ENCODE results near the gene LRP4. TPM values are rescaled to one million over a fixed set of nuclear protein-coding genes. Genes with fewer than 3 reads are reported as not detected.

Gene LRP4
- total and polyA plus RNA-seq, 11 donors = 9.1 to 29.1 (median 18.6) TPM

GRCh38 chr11:46832511-46833214, 85.7 kb downstream of the LRP4 start:
- Histone ChIP-seq H3K4me3 (no peak overlapping the region), H3K36me3 (no peaks in the 10 kb centered on the region), H3K9me3 (no peaks in the 10 kb centered on the region), H3K27me3 (no peaks in the 10 kb centered on the region), H3K27ac (no peak overlapping the region), H3K4me1 (peaks cover 0 to 15% (median 7%) of the 10 kb centered on the region in 12 donors)
- TF ChIP-seq CTCF (IDR thresholded peaks at IDR 0.05) = no peak
- TF ChIP-seq POLR2A (IDR thresholded peaks at IDR 0.05) = no peak
- intact Hi-C loops (cut with DNase I) = no loop called here
- DNase-seq (no peak), ATAC-seq (peak in 1 of 4 donors; percentile 27)
- 88 to 92% (median 89%) methylated on average over 5 of the region's 5 CpGs for WGBS, 4 donors

- TF ChIP-seq POLR2A (IDR thresholded peaks at IDR 0.05) = no peak
- H3K27ac ChIP-seq = no peak overlapping the region
Measured at GRCh38 chr11:46827995-46828394, 90.4 kb downstream of the LRP4 start.

GRCh38 chr11:46826310-46827044, 91.9 kb downstream of the LRP4 start:
- peak overlapping the region; percentile 42 to 88 (median 80) for H3K27ac ChIP-seq
- WGBS, 4 donors = 0 to 1% (median 1%) methylated on average over 30 to 32 of the region's 32 CpGs
- no peaks in the 10 kb centered on the region for H3K27me3 ChIP-seq
- H3K36me3 ChIP-seq = no peaks in the 10 kb centered on the region
- H3K9me3 ChIP-seq = no peaks in the 10 kb centered on the region
- H3K4me3 ChIP-seq = peak overlapping the region; percentile 38 to 79 (median 68)
- DNase-seq = peak; percentile 85 to 92 (median 89)
- peaks cover 0 to 47% (median 32%) of the 10 kb centered on the region in 12 donors for H3K4me1 ChIP-seq
- intact Hi-C loops (cut with DNase I) = loop anchor here in 3 of 10 donors (2.0 kb wide), 1 partner anchor 20 kb away; the partner anchor contains the start of gene CKAP5 (in 3 of the 3)
- peak; percentile 96 to 99 (median 98) for ATAC-seq
- TF ChIP-seq CTCF (IDR thresholded peaks at IDR 0.05) (peak in 5 of 12 donors; percentile 18 to 43 (median 26)), POLR2A (IDR thresholded peaks at IDR 0.05) (peak in 1 of 2 donors; percentile 39)

More at GRCh38 chr11:46827995-46828394, 90.4 kb downstream of the LRP4 start:
- peaks cover 0 to 47% (median 32%) of the 10 kb centered on the region in 12 donors for H3K4me1 ChIP-seq
- intact Hi-C loops (cut with DNase I) = loop anchor here in 3 of 10 donors (2.0 kb wide), 1 partner anchor 19 kb away; the partner anchor contains the start of gene CKAP5 (in 3 of the 3)
- H3K27me3 ChIP-seq = no peaks in the 10 kb centered on the region
- ATAC-seq (no peak), DNase-seq (no peak)
- H3K9me3 ChIP-seq = no peaks in the 10 kb centered on the region
- H3K36me3 ChIP-seq = no peaks in the 10 kb centered on the region
- WGBS, 4 donors = 52 to 74% (median 71%) methylated on average over 1 of the region's 1 CpG
- H3K4me3 ChIP-seq = no peak overlapping the region

- H3K4me3 ChIP-seq = no peak overlapping the region
- WGBS, 4 donors = 54 to 62% (median 58%) methylated on average over 3 of the region's 3 CpGs
- no peak overlapping the region for H3K27ac ChIP-seq
- intact Hi-C loops (cut with DNase I) = no loop called here
- peaks cover 0 to 8% (median 0%) of the 10 kb centered on the region in 12 donors for H3K4me1 ChIP-seq
- H3K36me3 ChIP-seq = peaks cover 0 to 85% (median 59%) of the 10 kb centered on the region in 9 donors
- no peaks in the 10 kb centered on the region for H3K9me3 ChIP-seq
- DNase-seq = no peak
- no peaks in the 10 kb centered on the region for H3K27me3 ChIP-seq
- peak in 7 of 12 donors; percentile 8 to 45 (median 25) for TF ChIP-seq CTCF (IDR thresholded peaks at IDR 0.05)
- TF ChIP-seq POLR2A (IDR thresholded peaks at IDR 0.05) = no peak
- peak in 1 of 4 donors; percentile 38 for ATAC-seq
Measured at GRCh38 chr11:46808799-46809431, 109.4 kb downstream of the LRP4 start.

Other genes starting within 250 kb of the LRP4 start
- gene ARHGAP1, start 217.9 kb downstream of the LRP4 start, total RNA-seq = 100 to 1,000 TPM in 4 of 9 donors, 10 to 100 TPM in 5; 57.5 to 309 (median 78.9) TPM
- gene ARHGAP1, start 217.9 kb downstream of the LRP4 start, polyA plus RNA-seq = 10 to 100 TPM; 38.8 to 58.0 TPM
- 1 to 10 TPM; 5.3 to 10.0 (median 7.1) TPM for gene ZNF408, start 217.5 kb downstream of the LRP4 start, total RNA-seq
- 1 to 10 TPM; 5.6 to 8.5 TPM for gene ZNF408, start 217.5 kb downstream of the LRP4 start, polyA plus RNA-seq
- under 1 TPM in 2 of 9 donors, not detected in 7; 0.17 to 0.18 TPM for gene F2, start 199.3 kb downstream of the LRP4 start, total RNA-seq
- gene F2, start 199.3 kb downstream of the LRP4 start, polyA plus RNA-seq = under 1 TPM in 1 of 2 donors, not detected in 1; 0.08 TPM
- gene CKAP5, start 72.3 kb downstream of the LRP4 start, total RNA-seq = 100 to 1,000 TPM in 1 of 9 donors, 10 to 100 TPM in 8; 41.7 to 108 (median 76.0) TPM
- gene CKAP5, start 72.3 kb downstream of the LRP4 start, polyA plus RNA-seq = 10 to 100 TPM; 12.3 to 27.4 TPM
- 10 to 100 TPM; 12.7 to 19.4 (median 14.7) TPM for gene CSTPP1, start 18.2 kb upstream of the LRP4 start, total RNA-seq
- 10 to 100 TPM in 1 of 2 donors, 1 to 10 TPM in 1; 9.9 to 33.4 TPM for gene CSTPP1, start 18.2 kb upstream of the LRP4 start, polyA plus RNA-seq